Trophoblast cell (in vitro differentiated cells and primary cell): Measurements from ENCODE around the gene COBLL1.
A peak's percentile ranks its signal among the peaks of the same experiment; 100 is the strongest.

ENCODE experiments used
- DNase-seq, 2 donors: peaks; one replicate each; pipeline ENCODE4 v3.0.0-alpha.2; 2016
- H2AFZ ChIP-seq: 2 replicates; pipeline ENCODE4 v1.6.1; 2013; ENCODE audit warnings: low read length, moderate library complexity, mild to moderate bottlenecking; ENCODE audit not compliant: insufficient read depth, poor library complexity
- H2AK5ac ChIP-seq: 2 replicates; pipeline ENCODE4 v1.6.1; 2013; ENCODE audit warnings: mild to moderate bottlenecking, low read length
- H2BK120ac ChIP-seq: 2 replicates; pipeline ENCODE4 v1.6.1; 2013; ENCODE audit warnings: low read length, mild to moderate bottlenecking, moderate library complexity; ENCODE audit not compliant: insufficient read depth, poor library complexity
- H2BK12ac ChIP-seq: 2 replicates; pipeline ENCODE4 v1.6.1; 2013; ENCODE audit warnings: mild to moderate bottlenecking, low read length, moderate library complexity
- H2BK5ac ChIP-seq: 2 replicates; pipeline ENCODE4 v1.6.1; 2013; ENCODE audit warnings: low read length, low read depth, moderate library complexity, mild to moderate bottlenecking; ENCODE audit not compliant: poor library complexity
- H3K14ac ChIP-seq: 2 replicates; pipeline ENCODE4 v1.6.1; 2013; ENCODE audit warnings: mild to moderate bottlenecking, low read length
- H3K18ac ChIP-seq: 2 replicates; pipeline ENCODE4 v1.6.1; 2013; ENCODE audit warnings: mild to moderate bottlenecking, low read length
- H3K23ac ChIP-seq: 2 replicates; pipeline ENCODE4 v1.6.1; 2013; ENCODE audit warnings: low read length
- H3K27ac ChIP-seq: 2 replicates; pipeline ENCODE4 v1.5.1; 2013; ENCODE audit warnings: low read depth, mild to moderate bottlenecking, inconsistent platforms, low read length, moderate library complexity
- H3K27me3 ChIP-seq: 2 replicates; pipeline ENCODE4 v1.6.1; 2013; ENCODE audit warnings: inconsistent platforms, mild to moderate bottlenecking, low read length, moderate library complexity; ENCODE audit not compliant: insufficient read depth
- H3K36me3 ChIP-seq, 2 experiments: 1 replicate in 1 of 2; 2 replicates in 1 of 2; pipeline ENCODE4 v1.6.1; 2013; ENCODE audit warnings: low read length in 2 of 2, mild to moderate bottlenecking in 2 of 2, moderate library complexity in 1 of 2; ENCODE audit not compliant: insufficient read depth in 2 of 2, control insufficient read depth in 1 of 2
- H3K4ac ChIP-seq: 2 replicates; pipeline ENCODE4 v1.6.1; 2013; ENCODE audit warnings: low read depth, mild to moderate bottlenecking, low read length, moderate library complexity
- H3K4me1 ChIP-seq, 2 experiments: 1 replicate in 1 of 2; 2 replicates in 1 of 2; pipeline ENCODE4 v1.6.1; 2013; ENCODE audit warnings: low read length in 2 of 2, mild to moderate bottlenecking in 2 of 2, moderate library complexity in 1 of 2; ENCODE audit not compliant: insufficient read depth in 2 of 2, control insufficient read depth in 1 of 2
- H3K4me2 ChIP-seq: 2 replicates; pipeline ENCODE4 v1.6.1; 2013; ENCODE audit warnings: inconsistent platforms, mild to moderate bottlenecking, low read length, moderate library complexity
- H3K4me3 ChIP-seq: 2 replicates; pipeline ENCODE4 v1.5.1; 2013; ENCODE audit warnings: mild to moderate bottlenecking, low read depth, low read length, inconsistent platforms
- H3K79me1 ChIP-seq: one replicate; pipeline ENCODE4 v1.6.1; 2013; ENCODE audit warnings: low read length
- H3K79me2 ChIP-seq: 2 replicates; pipeline ENCODE4 v1.6.1; 2013; ENCODE audit warnings: low read length, mild to moderate bottlenecking; ENCODE audit not compliant: control insufficient read depth, insufficient read depth, poor library complexity
- H3K9ac ChIP-seq: 2 replicates; pipeline ENCODE4 v1.6.1; 2013; ENCODE audit warnings: mild to moderate bottlenecking, low read length
- H3K9me3 ChIP-seq: 2 replicates; pipeline ENCODE4 v1.6.1; 2013; ENCODE audit warnings: low read depth, mild to moderate bottlenecking, control low read depth, inconsistent platforms, low read length; ENCODE audit not compliant: insufficient read depth
- H4K12ac ChIP-seq: 2 replicates; pipeline ENCODE4 v1.6.1; 2013; ENCODE audit warnings: low read depth, mild to moderate bottlenecking, low read length, moderate library complexity
- H4K8ac ChIP-seq: 2 replicates; pipeline ENCODE4 v1.6.1; 2013; ENCODE audit warnings: low read depth, mild to moderate bottlenecking, low read length, moderate library complexity
- H4K91ac ChIP-seq: one replicate; pipeline ENCODE4 v1.6.1; 2013; ENCODE audit warnings: low read depth, mild to moderate bottlenecking, low read length, moderate library complexity
- WGBS: extraction: QIAGEN DNeasy Blood & Tissue Kit; methylation state at CpG from one replicate; pipeline ENCODE4 v1.1.7; 2013; ENCODE audit warnings: missing lambda C conversion rate; ENCODE audit not compliant: insufficient read length, insufficient coverage; ENCODE audit errors: extremely low coverage; 5-methylcytosine and 5-hydroxymethylcytosine counted together

Gene COBLL1

DNA sequence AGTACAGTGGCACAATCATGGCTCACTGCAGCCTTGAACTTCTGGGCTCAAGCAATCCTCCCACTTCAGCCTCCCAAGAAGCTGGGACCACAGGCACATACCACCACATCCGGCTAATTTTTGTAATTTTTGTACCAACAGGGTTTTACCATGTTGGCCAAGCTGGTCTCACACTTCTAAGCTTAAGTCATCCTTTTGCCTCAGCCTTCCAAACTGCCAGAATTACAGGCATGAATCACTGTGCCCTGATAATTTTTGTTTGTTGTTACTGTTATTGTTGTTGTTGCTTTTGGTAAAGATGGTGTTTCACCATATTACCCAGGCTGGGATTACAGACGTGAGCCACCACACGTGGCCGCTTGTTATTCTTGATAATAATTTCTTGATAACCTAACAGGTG, 10.5 kb upstream of the COBLL1 start:
- WGBS: no CpG with 5 or more reads among the region's 4 CpGs
- no peak overlapping the region for H2BK12ac ChIP-seq

DNA sequence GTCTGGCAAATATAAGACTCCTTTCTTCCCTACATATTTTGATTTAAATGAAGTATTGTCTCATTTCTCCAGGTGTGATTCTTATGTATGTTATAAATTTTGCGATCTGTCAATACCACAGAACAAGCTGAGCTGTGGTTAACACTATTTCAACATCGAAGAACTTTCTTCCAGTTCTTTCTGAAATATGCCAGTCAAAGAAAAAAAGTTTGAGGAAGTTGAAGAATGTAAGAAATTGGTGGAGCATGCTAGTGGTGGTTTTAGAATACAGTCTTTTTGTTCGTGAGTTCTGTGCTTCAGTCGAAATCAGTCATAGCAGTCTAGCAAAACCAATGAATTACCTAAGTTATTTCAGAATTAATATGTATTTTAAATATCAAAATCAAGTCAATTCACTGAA, 8.6 kb upstream of the COBLL1 start:
- no peak overlapping the region for H3K4me3 ChIP-seq
- H3K79me1 ChIP-seq: no peaks in the 10 kb centered on the region
- H4K91ac ChIP-seq: no peak overlapping the region
- no peaks in the 10 kb centered on the region for H3K27me3 ChIP-seq
- H3K79me2 ChIP-seq: no peaks in the 10 kb centered on the region
- H2AFZ ChIP-seq: no peak overlapping the region
- H4K8ac ChIP-seq: no peak overlapping the region
- no peak overlapping the region for H3K18ac ChIP-seq
- WGBS: no CpG with 5 or more reads among the region's 4 CpGs
- H3K4me1 ChIP-seq: no peaks in the 10 kb centered on the region
- no peak overlapping the region for H2BK12ac ChIP-seq
- no peak overlapping the region for H3K4ac ChIP-seq
- DNase-seq: peak in 1 of 2 donors; percentile 80
- no peak overlapping the region for H3K27ac ChIP-seq
- no peaks in the 10 kb centered on the region for H3K9me3 ChIP-seq
- no peak overlapping the region for H3K23ac ChIP-seq
- no peak overlapping the region for H3K14ac ChIP-seq
- no peaks in the 10 kb centered on the region for H3K36me3 ChIP-seq
- H2BK5ac ChIP-seq: no peak overlapping the region
- H3K9ac ChIP-seq: no peak overlapping the region
- H4K12ac ChIP-seq: no peak overlapping the region
- H2BK120ac ChIP-seq: no peak overlapping the region
- no peak overlapping the region for H3K4me2 ChIP-seq
- no peak overlapping the region for H2AK5ac ChIP-seq

More for the DNA sequence above, 10.5 kb upstream of the COBLL1 start:
- Histone ChIP-seq H4K12ac (no peak overlapping the region), H3K27me3 (no peaks in the 10 kb centered on the region), H2AK5ac (no peak overlapping the region), H2BK5ac (no peak overlapping the region), H3K14ac (no peak overlapping the region), H3K36me3 (no peaks in the 10 kb centered on the region), H4K91ac (no peak overlapping the region), H3K79me2 (no peaks in the 10 kb centered on the region), H2BK120ac (no peak overlapping the region), H3K79me1 (no peaks in the 10 kb centered on the region), H3K4me1 (no peaks in the 10 kb centered on the region), H3K4me3 (no peak overlapping the region), H2AFZ (no peak overlapping the region), H3K9ac (no peak overlapping the region), H3K4me2 (no peak overlapping the region), H3K9me3 (no peaks in the 10 kb centered on the region), H3K18ac (no peak overlapping the region), H4K8ac (no peak overlapping the region), H3K4ac (no peak overlapping the region), H3K23ac (no peak overlapping the region), H3K27ac (no peak overlapping the region)
- peak; percentile 68 to 81 for DNase-seq

DNA sequence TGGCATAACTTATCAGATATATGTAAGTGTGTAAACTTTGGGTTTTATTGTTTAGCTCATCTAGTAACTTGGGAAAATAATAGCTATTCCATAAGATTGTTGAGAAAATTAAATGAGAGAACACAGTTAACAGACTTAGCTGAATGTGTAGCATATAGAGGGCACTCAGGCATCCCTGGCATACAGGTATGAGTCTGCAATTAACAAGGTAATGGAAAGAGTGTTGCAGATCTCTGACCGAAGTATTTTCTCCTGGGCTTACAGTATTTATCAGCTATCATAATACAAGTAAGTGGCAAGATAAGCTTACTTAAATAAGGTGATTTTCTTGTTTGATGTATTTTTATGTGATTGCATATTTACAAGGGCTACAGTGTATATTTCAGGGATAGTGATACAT, 7.9 kb upstream of the COBLL1 start:
- no peaks in the 10 kb centered on the region for H3K79me2 ChIP-seq
- H3K4ac ChIP-seq: no peak overlapping the region
- no peak overlapping the region for H3K27ac ChIP-seq
- no peak overlapping the region for H3K23ac ChIP-seq
- no peak overlapping the region for H2BK5ac ChIP-seq
- no peak overlapping the region for H3K9ac ChIP-seq
- H3K4me3 ChIP-seq: no peak overlapping the region
- H4K91ac ChIP-seq: no peak overlapping the region
- no peaks in the 10 kb centered on the region for H3K36me3 ChIP-seq
- H3K79me1 ChIP-seq: no peaks in the 10 kb centered on the region
- H2BK120ac ChIP-seq: no peak overlapping the region
- H2BK12ac ChIP-seq: no peak overlapping the region
- H3K4me1 ChIP-seq: no peaks in the 10 kb centered on the region
- H3K14ac ChIP-seq: no peak overlapping the region
- no peak overlapping the region for H3K18ac ChIP-seq
- WGBS: no CpG with 5 or more reads among the region's 1 CpG
- no peak overlapping the region for H2AK5ac ChIP-seq
- peak in 1 of 2 donors; percentile 7 for DNase-seq
- no peak overlapping the region for H4K12ac ChIP-seq
- no peak overlapping the region for H3K4me2 ChIP-seq
- no peaks in the 10 kb centered on the region for H3K9me3 ChIP-seq
- no peak overlapping the region for H4K8ac ChIP-seq
- no peak overlapping the region for H2AFZ ChIP-seq
- no peaks in the 10 kb centered on the region for H3K27me3 ChIP-seq

DNA sequence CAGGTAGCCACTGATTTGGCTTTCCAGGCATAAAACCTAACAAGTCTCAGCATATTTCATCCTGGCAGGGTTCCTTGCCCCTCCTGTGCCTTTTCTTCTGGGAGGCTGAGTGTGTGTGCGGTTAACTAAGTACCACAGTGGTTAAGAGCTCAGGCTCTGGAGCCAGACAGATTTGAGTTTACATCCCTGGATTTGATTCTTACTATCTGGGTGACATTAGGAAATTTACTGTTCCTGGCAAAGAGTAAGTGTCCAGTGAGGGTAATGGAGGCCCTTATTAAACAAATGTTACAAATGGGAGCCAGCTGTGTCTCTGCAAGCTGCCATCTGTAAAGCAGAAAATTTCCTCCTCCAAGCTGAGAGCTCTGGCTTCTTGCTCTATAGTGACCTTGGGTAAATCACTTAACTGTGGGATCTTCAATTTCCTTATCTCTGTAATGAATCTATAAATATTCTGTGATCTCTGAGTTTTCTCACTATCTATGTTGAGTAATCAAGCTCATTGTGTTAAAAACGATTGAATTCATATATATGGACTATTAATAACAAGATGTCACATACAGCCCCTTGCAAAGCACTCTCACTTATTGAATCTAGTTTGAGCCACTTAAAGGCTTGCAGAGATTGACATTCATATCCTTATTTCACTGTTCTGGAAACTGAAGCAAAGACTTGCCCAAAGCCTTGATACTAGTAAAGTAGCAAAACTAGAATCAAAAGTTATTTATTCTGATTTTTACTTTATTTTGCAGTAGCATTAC, 6.5 kb upstream of the COBLL1 start:
- Histone ChIP-seq H2AFZ (no peak overlapping the region), H4K91ac (no peak overlapping the region), H3K79me1 (no peaks in the 10 kb centered on the region), H3K18ac (no peak overlapping the region), H3K4ac (no peak overlapping the region), H3K23ac (no peak overlapping the region), H3K4me1 (no peaks in the 10 kb centered on the region), H4K8ac (no peak overlapping the region), H3K36me3 (no peaks in the 10 kb centered on the region), H2BK120ac (no peak overlapping the region), H3K27me3 (no peaks in the 10 kb centered on the region), H3K79me2 (no peaks in the 10 kb centered on the region), H3K9me3 (no peaks in the 10 kb centered on the region), H3K4me2 (no peak overlapping the region), H2BK12ac (no peak overlapping the region), H2BK5ac (no peak overlapping the region), H3K9ac (no peak overlapping the region), H3K27ac (no peak overlapping the region), H2AK5ac (no peak overlapping the region), H3K14ac (no peak overlapping the region), H3K4me3 (no peak overlapping the region), H4K12ac (no peak overlapping the region)
- no peak for DNase-seq
- WGBS: no CpG with 5 or more reads among the region's 2 CpGs
